NCI-H748 (cell line): Measurements from ENCODE around the gene GSG1L.
"Not testable (repeated sequence)": the region's sequence is repeated elsewhere in the genome, so short reads cannot be mapped to it uniquely, and the experiment has no call there.

ENCODE experiments used
- DNase-seq: peaks from one replicate; lab custom pipeline; 2025; ENCODE audit not compliant: unreplicated experiment; lab: John Stamatoyannopoulos, UW

GSG1L gene

DNA sequence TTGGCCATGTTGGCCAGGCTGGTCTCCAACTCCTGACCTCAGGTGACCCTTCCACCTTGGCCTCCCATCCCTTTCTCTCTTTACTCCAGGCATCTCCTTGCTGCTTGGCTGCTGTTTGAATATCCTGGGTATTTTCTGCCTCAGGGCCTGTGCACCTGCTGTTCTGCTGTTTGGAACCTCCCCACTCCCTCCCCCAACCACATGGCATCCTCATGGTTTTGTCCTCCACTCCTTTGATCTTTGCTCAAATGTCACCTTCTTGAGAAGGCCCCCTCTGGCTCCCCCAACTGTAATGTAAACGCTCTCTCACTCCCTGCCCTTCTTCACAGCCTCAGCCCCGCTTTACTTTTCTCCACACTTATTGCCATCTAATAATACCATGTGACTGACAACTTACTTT, 152.0 kb downstream of the GSG1L start:
- no peak for DNase-seq

DNA sequence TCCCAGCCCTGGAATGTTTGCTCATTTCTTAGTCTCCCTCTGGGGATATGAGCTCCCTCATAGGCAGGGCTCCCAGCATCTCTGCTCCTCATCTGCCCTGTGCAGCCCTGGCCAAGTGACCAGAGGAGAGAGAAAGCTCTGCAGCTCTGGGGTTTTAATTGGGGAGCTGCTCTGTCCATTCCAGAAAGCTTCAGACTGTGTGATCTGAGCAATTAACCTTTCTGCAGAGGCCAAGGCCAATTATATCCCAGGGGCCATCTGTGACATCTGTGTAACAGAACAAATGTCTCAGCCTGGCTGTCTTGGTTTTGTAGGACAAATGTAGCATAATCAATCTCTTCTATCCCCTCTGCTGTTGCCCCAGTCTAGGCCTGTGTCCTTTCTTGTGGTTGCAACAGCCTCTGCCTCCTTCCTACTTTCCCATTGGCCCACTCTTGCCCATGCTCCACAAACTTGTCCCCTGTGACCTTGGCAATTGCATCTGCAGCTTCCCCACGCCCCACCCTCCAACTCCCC, 156.0 kb downstream of the GSG1L start:
- DNase-seq: no peak

DNA sequence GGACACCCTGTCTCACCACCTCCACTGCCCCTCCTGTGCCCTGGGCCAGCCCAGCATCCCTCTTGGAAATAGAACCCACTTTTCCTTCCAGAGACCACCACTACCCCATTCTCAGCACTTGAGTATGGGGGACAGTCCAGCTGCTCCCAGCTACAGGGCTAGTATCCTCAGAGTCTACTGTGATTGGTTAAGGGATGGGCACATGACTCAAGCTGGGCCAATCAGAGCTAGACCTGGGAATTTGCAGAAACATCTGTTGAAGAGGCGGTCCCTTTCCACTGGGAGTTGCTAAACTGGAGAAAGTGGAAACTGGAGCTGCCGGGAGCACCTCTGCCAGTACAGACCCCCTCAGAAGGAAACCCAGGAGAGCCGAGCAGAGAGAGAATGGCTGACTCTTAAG, 156.6 kb downstream of the GSG1L start:
- no peak for DNase-seq

DNA sequence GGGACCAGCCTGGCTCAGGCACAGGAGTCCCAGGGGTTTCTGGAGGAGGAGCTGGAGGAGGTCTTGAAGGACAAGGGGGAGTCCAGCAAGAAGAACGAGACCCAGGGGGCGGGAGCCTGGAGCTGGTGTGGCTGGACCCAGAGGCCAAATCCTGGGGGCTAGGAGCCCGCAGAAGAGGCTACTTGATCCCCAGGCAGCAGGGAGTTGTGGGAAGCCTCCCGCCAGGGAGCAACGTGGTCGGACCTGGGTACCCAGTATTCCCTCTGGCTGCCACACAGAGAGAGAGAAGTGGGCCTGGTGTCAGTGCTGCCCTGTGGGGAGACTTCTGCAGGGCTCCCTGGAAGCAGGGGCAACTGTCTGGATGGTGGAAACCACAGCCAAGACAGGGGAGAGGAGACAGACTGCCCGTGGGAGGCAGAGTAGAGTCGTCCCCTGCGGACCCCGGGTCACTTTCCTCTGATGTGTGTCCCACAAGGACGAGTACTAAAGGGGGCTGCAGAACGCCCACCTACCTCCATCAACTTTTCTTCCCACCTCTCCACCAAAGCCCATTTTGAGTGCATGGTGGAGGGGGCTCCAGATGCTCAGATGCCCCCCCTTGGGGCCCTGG, 160.4 kb downstream of the GSG1L start:
- DNase-seq: no peak

GRCh38 chr16:27902551-27902950, 161.0 kb downstream of the GSG1L start:
- DNase-seq: no peak

DNA sequence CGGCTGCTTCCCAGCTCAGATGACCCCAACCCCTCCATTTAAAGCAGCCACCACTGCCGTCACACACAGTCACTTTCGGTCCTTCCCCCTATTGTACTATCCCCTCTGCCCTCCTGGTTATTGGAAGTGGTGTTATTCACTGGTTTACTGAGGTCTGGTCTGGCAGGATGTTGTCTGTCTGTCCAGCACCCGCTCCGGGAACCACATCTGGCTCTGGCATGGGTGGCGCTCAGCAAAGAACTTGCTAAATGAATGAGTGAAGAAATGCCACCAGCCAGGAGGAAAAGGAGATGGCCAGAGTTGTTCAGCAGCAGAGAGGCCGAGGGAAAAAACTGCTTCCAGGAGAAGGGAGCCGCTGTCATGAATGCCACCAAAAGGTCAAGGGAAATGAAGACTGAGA, 161.6 kb downstream of the GSG1L start:
- no peak for DNase-seq

DNA sequence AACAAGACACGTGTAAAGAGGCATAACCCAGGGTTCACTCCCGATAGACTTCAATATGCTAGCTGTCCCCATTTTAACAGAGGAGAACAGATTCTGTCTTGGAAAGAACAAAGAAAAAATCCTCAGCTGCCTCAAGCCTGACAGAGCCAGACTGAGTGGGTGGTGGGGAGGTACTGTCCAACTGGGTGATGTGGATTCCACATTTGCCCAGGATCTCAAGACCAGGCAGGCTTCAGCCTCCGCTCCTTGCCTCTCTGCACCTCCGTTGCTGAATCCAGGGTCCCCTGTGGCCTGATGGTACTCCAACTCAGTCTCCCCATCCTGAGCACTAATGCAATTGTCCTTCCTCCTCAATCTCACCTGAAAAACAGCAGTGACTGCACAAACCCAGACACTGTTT, 163.8 kb downstream of the GSG1L start:
- no peak for DNase-seq

DNA sequence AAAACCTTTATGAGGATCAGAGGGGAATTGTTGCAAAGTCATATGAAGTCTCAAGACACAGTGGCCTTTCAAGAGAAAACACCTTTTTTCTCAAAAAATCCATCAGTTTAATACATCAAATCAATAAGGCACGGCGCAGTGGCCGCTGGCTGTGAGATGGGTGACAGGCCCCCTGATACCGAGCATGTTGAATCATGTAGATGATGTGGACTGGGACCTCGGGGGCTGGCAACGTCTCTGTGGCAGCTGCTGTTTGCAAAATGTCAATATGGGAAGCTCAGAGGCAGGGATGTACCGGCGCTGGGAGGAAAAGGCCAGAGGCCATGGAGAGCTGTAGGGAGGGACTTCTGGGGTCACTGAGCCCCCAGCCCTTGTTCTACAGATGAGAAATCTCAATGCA, 169.1 kb downstream of the GSG1L start:
- no peak for DNase-seq

- DNase-seq: no peak
These were observed 170.6 kb downstream of the GSG1L start for GRCh38 chr16:27892879-27893278.

GRCh38 chr16:27890866-27891265, 172.6 kb downstream of the GSG1L start:
- no peak for DNase-seq

- DNase-seq: no peak
These were observed 173.5 kb downstream of the GSG1L start for GRCh38 chr16:27890006-27890405.

GRCh38 chr16:27883576-27883975, 179.9 kb downstream of the GSG1L start:
- no peak for DNase-seq

DNA sequence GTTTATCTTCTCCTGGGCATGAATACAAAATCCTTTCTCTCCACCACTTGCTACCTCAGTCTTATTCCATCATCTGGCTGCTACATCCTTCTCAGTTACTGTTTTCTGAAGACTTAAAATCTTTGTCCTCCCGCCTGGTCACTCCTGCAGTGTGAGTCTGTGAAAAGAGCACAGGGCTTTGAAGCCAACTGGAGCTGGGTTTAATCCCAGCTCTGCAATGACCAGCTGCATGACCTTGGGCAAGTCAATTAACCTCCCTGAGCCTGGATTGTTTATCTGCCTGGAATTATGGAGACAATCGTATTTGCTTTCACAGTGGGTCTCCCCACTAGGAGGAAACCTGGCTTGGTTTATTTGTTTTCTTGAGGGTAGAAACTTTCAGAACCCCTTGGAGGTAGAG, 183.2 kb downstream of the GSG1L start:
- no peak for DNase-seq

DNA sequence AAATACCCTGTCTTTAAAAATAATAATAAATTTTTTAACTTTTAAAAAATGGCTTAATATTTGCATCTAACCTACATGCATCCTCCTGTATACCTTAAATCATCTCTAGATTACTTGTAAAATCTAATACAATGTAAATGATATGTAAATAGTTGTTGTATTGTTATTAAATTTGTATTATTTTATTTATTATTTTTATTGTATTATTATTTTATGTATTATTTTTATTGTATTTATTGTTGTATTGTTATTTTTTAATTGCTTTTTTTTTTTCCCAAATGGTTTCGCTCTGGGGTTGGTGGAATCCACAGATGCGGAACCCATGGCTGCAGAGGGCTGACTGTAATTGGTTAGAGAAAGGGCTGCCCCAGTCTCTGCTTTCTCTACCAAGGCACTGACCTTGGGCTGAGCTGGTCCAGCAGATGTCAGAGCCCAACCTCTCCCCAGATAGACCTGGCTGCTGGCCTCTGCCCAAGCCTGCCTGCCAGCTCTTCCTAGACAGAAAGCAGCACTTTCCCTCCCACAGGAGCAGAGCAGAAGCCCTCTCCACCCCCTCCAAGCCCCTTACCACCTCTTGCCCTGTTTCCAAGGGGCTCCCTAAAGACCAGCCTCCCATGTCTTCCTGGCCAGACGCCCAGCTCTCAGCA, 183.8 kb downstream of the GSG1L start:
- DNase-seq: no peak

GRCh38 chr16:27872627-27873026, 190.9 kb downstream of the GSG1L start:
- not testable (repeated sequence) for DNase-seq

- no peak for DNase-seq
These were observed 193.3 kb downstream of the GSG1L start for GRCh38 chr16:27870116-27870798.

DNA sequence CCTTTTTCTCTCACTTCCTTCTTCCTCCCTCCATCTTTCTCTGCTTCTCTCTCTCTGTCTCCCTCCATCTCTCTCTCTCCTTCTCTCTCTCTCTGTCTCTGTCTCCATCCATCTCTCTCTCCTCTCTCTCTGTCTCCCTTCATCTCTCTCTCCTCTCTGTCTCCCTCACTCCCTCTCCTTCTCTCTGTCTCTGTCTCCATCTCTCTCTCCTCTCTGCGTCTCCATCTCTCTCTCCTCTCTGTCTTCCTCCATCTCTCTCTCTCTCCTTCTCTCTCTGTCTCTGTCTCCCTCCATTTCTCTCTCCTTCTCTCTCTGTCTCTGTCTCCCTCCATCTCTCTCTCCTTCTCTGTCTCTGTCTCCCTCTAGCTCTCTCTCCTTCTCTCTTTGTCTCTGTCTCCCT, 194.1 kb downstream of the GSG1L start:
- no peak for DNase-seq

- DNase-seq: no peak
These were observed 195.3 kb downstream of the GSG1L start for GRCh38 chr16:27868180-27868579.

GRCh38 chr16:27867122-27868110, 196.1 kb downstream of the GSG1L start:
- peak; percentile 25 for DNase-seq

GRCh38 chr16:27863377-27863776, 200.1 kb downstream of the GSG1L start:
- DNase-seq: no peak

DNA sequence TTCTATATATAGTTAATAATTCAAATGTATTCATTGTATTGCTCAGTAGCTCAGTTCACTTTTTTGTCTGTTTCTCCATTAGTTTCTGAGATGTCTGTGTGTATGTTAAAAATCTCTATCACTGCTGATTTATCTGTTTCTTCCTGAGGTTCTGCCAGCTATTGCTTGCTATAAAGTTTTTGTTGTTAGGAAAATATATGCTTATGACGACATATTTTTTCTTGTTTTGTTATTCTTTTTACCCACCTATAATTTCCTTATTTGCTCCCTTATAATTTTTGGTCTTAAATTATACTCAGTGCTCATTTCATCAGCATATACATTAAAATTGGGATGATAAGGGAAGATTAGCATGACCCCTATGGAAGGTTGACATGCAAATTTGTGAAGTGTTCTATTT, 200.6 kb downstream of the GSG1L start:
- no peak for DNase-seq
